Amniotic stem cell (primary cell): Measurements from ENCODE around the gene KCNC4.

ENCODE experiments used
- DNase-seq: peaks from one replicate; lab custom pipeline; 2025; lab: John Stamatoyannopoulos, UW

KCNC4 gene

DNA sequence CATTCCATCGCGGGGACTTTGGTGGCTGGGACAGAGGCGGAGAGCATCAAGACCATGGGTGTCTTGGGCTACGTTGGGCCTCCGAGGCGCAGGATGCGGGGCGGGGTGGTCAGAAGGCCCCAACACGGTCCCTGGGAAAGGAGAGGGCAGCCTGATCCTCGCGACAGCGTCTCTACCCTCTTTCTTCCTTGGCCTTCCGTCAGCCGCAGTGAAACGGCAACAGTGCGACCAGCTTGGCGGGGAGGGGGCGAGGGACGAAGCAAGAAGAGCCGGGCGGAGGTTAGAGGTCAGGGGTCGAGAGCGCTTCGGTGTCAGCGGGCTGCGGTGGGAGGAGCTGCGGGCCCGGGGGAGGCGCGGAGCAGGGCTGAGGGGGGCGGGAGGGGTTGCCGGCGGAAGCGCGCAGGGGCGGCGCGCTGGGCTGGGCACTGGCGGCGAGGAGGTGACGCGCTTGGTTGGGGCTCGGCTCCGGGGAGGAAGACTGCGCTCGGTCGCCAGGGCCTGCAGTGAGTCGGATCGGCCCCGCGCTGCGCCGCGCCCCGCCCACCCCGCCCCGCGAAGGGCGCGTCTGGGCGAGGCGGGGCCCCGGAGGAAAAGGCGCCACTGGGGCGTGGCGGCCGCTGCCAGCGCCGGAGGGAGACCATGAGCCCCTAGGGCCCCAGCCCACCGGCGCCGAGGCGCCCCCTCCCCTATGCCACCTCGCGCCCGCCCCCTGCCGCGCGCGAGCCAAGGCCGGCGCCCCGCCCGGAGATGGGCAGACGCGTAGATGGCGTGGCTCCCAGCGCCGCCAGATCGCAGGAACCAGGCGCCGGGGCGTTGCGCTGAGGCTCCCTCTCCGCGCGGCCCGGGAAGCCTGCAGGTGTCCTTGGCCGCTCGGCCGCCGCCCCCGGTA lies at the start of gene KCNC4:
Gene KCNC4 (plus strand): TSS at position 600 of the 889 bp plus-strand sequence. CDS start 1,186 bp downstream, outside the sequence.
- DNase-seq = peak; percentile 31

DNA sequence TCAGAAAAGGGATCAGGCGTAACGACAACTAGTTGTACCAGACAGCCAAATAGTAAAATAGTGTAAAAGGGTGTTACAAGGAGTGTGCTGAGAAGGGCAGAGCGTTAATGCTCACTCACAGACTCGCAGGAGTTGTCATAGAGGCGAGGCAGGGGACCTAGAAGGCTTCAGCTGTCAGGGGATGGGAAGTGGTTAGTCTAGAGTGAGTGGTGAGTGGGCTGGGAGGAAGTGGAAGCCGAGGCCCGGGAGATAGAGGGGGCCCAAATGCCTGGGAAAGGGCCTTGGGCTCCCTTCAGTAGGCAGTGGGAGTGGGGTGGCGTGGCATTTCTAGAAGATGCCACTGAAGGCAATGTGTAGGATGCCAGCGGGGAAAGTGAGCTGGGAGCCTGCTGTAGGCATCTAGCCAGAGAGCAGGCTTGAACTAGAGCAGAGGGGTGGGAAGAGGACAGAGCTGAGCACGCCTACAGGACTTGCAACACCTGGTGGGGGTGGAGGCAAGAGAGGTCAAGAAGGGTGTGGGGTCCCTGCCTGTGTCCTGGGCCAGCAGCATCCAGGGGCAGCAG lies 49.5 kb upstream of the KCNC4 start:
- no peak for DNase-seq

DNA sequence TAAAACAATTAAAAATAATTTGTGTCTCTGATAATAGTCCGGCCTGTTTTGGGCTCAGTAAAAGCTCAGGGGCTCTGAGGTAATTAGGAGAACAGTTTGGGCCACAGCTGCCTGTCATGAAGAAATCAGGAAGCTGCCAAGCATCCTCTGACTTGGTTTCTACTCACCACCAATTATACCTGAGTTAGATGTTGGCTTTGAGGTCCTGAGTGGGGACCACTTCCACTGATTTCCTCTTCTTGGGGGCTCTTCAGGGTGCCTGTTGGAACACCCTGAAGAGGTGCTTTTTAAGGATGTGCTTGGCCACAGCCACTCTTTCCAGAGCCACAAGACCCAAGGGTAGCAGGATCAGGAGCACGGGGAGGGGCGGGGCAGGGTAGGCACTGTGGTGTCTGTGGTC lies 48.9 kb upstream of the KCNC4 start:
- no peak for DNase-seq

DNA sequence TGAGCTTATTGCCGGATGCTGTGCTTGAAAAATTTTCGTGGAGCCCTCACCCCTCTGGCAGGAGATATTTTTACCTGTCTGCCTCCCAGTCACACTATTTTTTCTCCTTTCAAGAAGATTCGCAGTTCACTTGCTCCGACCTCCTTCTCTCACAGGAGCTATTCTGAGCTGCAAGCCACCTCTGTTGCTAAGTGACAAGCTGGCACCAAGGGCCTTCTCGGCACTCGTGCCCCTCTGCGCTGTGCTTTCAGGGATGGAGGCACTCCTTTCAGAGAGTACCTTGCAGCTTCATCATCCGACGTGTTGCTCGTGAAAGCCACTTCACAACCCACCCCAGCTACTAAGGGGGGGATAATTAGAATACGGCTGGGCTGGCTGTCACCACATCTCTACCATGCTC lies 48.3 kb upstream of the KCNC4 start:
- no peak for DNase-seq

DNA sequence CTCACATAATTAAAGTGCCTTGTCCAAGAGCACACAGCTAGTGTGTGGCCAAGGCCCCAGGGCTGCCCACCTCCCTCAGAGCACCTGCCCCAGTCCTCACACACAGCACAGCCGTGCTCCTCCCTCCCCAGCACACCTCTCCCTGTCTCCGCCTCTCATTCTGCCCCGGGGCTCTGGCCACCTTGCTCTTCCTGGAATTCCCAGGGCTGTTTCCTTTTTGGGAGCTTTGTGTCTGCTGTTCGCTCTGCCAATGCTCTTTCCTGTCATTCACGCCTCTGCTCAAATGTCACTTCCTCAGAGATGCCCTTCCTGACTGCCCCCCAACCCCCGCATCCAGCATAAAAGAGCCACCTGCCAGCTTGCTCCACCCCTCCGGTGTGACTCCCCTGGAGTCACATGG lies 46.5 kb upstream of the KCNC4 start:
- DNase-seq = no peak

DNA sequence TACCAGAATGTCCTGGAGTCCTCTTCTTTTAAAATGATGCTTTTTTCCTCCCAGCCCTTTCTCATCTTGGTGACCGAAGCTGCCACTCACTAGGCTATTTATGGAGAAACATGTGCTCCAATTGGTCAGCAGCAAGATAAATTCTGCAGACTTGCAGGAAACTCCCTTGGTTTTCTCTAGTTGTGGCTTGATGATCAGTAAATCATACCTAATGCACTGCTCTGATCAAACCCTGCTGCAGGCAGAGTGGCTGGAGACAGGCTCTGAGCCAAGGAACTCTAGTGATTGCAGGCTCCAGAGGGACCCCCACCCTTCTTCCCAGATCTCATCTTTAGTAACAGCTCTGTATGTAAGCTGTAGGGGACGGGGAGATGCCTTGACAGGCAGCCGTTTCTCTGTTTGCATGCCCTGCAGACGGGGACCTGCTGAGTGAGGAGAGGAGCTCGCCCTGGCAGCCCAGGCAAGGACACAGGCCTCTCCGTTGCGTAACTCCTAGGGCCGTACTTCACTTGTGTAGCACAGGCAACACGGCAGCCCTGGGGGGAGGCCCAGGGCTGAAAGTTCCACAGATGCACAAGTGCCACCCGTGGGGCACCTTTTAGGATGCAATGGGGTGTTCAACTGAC lies 45.3 kb upstream of the KCNC4 start:
- DNase-seq = no peak

DNA sequence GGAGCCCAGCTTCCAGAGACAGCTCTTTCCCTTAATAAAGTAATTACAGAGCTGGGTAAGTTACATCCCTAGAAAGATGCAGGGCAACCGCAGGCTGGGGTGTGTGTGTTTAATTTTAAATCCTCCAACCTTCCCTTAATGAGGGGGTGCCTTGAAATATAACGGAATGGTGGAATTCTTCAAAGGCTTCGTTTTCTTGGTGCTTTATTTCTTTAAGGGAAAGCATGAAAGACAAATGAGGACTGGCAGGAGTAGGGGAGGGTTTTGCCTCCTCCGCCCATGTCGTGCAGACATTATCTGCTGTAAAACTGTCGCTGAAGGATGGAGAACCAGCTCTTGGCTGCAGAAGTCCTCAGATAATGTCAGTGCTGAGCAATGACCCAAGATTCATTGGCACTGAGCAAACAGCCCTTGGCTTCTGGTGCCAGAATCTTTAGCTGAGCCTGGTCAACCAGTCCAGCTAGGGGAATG lies 44.3 kb upstream of the KCNC4 start:
- no peak for DNase-seq

GRCh38 chr1:110166861-110167260 lies 43.3 kb upstream of the KCNC4 start:
- no peak for DNase-seq

GRCh38 chr1:110170766-110171733 lies 39.1 kb upstream of the KCNC4 start:
- no peak for DNase-seq

DNA sequence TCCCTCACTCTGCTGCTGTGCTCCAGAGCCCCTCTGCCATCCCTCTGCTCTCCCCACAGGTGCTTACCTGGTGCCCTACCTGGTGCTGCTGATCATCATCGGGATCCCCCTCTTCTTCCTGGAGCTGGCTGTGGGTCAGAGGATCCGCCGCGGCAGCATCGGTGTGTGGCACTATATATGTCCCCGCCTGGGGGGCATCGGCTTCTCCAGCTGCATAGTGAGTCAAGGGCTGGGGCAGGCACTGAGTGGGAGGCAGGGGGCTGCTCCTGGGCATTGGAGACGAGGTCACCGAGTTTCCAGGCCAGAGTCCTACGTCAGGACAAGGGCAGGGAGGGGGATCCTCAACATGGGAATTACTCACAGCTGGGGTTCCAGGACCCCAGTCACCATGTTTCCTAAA lies 38.1 kb upstream of the KCNC4 start:
- DNase-seq = no peak

DNA sequence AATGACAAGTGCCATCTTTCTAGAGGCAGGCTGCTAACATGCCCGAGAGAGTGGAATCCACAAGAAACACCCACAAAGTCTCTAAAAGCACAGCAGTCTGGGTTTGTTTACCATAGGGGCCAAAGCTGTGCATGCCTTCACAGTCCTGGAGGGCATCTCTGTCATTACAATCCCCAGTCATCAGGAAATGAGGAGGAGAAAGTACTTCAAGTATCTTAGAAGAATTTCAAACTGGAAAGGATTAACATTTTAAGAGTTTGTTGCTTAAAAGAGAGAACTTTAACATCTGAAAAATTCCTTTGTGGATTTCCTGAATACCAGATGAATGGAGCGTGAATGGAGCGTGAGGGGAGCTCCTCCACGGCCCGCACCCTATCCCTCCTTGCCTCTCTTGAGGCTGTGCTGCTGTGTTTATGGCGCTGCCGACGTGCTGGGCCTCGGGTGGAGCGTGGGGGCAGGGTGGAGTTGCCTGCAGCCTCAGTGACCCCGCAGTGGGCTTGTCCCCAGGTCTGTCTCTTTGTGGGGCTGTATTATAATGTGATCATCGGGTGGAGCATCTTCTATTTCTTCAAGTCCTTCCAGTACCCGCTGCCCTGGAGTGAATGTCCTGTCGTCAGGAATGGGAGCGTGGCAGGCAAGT lies 36.5 kb upstream of the KCNC4 start:
- DNase-seq = no peak

DNA sequence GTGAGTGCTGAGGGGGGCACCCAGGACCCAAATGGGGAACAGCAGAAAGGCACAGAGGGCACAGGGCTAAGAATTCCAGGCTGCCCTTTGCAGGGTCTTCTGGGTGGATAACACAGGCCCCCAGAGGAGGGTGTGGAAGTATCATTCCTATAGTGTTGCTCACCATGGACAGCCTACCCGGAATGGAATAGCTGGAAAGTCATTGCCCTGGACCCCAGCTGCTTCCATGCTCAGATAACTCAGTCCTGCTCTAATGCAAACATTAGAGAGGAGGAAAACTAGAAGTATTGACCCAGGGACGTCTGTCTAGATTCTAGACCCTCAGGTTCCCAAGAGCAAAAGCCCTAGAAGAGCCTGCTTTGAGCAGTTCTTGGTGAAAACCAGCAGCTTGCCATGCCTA lies 35.2 kb upstream of the KCNC4 start:
- no peak for DNase-seq

GRCh38 chr1:110176299-110176956 lies 33.7 kb upstream of the KCNC4 start:
- no peak for DNase-seq

- no peak for DNase-seq
Measured at GRCh38 chr1:110177775-110178174, 32.3 kb upstream of the KCNC4 start.

GRCh38 chr1:110183642-110184167 lies 26.4 kb upstream of the KCNC4 start:
- DNase-seq = no peak

DNA sequence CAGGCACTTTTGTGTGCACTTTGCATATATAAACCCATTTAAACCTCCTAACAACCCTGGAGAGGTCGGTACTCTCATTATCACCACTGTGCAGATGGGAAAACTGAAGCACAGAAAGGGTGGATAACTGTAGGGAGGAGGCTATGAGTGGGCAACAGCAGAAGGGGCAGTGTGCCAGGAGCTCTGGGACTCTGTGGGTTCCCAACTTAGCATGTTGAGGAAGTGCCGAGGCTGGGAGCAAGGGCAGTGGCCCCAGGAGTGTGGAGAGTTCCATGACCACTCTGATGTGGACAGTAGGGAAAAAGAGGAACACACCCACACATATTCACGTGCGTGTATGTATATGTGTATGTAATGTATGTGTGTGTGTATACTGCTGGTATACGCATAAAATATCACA lies 25.7 kb upstream of the KCNC4 start:
- DNase-seq = no peak

GRCh38 chr1:110185181-110185580 lies 24.9 kb upstream of the KCNC4 start:
- DNase-seq = no peak

GRCh38 chr1:110186558-110186957 lies 23.6 kb upstream of the KCNC4 start:
- no peak for DNase-seq

DNA sequence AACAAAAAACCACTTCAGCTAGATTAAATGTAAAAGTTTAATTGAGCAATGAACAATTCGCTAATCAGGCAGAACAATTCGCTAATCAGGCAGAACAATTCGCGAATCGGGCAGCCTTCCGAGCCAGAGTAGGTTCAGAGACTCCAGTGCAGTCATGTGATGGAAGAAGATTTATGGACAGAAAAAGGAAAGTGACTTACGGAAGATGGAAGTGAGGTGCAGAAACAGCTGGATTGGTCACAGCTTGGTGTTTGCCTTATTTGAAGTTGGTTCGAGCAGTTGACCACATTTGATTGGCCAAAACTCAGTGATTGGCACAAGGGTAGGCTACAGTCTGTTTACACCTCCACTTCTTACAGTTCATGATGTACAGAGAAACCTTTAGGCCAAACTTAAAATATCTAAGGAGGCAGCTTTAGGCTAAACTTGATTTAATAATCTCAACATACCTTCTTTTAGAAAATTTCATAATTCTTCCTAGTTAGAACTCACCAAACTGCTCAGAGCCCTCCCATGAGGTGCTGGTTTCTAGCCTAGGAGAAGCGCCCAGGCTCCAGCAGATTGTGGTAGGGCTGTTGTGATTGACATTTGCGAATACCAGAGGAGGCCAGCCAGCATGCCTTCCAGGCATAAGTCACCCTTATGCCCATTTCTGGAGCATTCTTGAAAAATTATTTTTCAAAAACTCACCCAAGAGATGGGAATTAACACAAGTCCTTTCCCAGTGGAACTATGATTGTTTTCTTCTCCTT lies 22.8 kb upstream of the KCNC4 start:
- peak; percentile 19 for DNase-seq
